GM23248 (cell line): Measurements from ENCODE around the gene CASP14. TPM values are rescaled to one million over a fixed set of nuclear protein-coding genes. Genes with fewer than 3 reads are reported as not detected.

Experiments used
- DNase-seq: peaks from one replicate; pipeline ENCODE4 v3.0.0-alpha.2; 2015
- H2AFZ ChIP-seq: fragments of 200-600 bp; sonication (generic); 2 replicates; pipeline ENCODE4 v1.6.1; 2016; ENCODE audit warnings: antibody characterized with exemption
- H3F3A ChIP-seq: fragments of 200-600 bp; sonication (generic); 2 replicates; pipeline ENCODE4 v1.6.1; 2016; ENCODE audit warnings: mild to moderate bottlenecking, antibody characterized with exemption, mixed run types; ENCODE audit not compliant: insufficient read depth
- H3K27ac ChIP-seq: fragments of 200-600 bp; sonication (generic); 2 replicates; pipeline ENCODE4 v1.5.1; 2016; ENCODE audit warnings: mild to moderate bottlenecking
- H3K27me3 ChIP-seq: fragments of 200-600 bp; sonication (generic); replicated peaks from 2 replicates; pipeline ENCODE4 v1.6.1; 2016; ENCODE audit warnings: mild to moderate bottlenecking; ENCODE audit not compliant: insufficient read depth
- H3K36me3 ChIP-seq: fragments of 200-600 bp; sonication (generic); 2 replicates; pipeline ENCODE4 v1.6.1; 2016; ENCODE audit warnings: low read depth, mild to moderate bottlenecking
- H3K4me1 ChIP-seq: fragments of 200-600 bp; sonication (generic); 2 replicates; pipeline ENCODE4 v1.6.1; 2016; ENCODE audit warnings: mild to moderate bottlenecking; ENCODE audit not compliant: insufficient read depth
- H3K4me2 ChIP-seq: fragments of 200-600 bp; sonication (generic); one replicate; pipeline ENCODE4 v1.6.1; 2016; ENCODE audit warnings: mild to moderate bottlenecking; ENCODE audit not compliant: unreplicated experiment
- H3K4me3 ChIP-seq: fragments of 200-600 bp; sonication (generic); 2 replicates; pipeline ENCODE4 v1.5.1; 2016; ENCODE audit warnings: mild to moderate bottlenecking
- H3K79me2 ChIP-seq: fragments of 200-600 bp; sonication (generic); 2 replicates; pipeline ENCODE4 v1.6.1; 2016; ENCODE audit warnings: mild to moderate bottlenecking; ENCODE audit not compliant: insufficient read depth
- H3K9ac ChIP-seq: fragments of 200-600 bp; sonication (generic); 2 replicates; pipeline ENCODE4 v1.6.1; 2016; ENCODE audit warnings: mild to moderate bottlenecking
- H3K9me2 ChIP-seq: fragments of 200-600 bp; sonication (generic); 2 replicates; pipeline ENCODE4 v1.6.1; 2016; ENCODE audit warnings: mixed run types, mild to moderate bottlenecking, moderate library complexity; ENCODE audit not compliant: insufficient read depth
- H3K9me3 ChIP-seq: fragments of 200-600 bp; sonication (generic); one replicate; pipeline ENCODE4 v1.6.1; 2017; ENCODE audit warnings: low read depth
- H4K20me1 ChIP-seq: fragments of 200-600 bp; sonication (generic); 2 replicates; pipeline ENCODE4 v1.6.0; 2016; ENCODE audit not compliant: insufficient read depth
- EZH2 ChIP-seq: fragments of 200-600 bp; sonication (generic); IDR thresholded peaks from 2 replicates; pipeline ENCODE4 v1.6.1; 2018; ENCODE audit warnings: antibody characterized with exemption, mild to moderate bottlenecking; ENCODE audit not compliant: insufficient read depth, poor library complexity, severe bottlenecking
- EZH2phosphoT487 ChIP-seq: fragments of 200-600 bp; sonication (generic); IDR thresholded peaks from 2 replicates; pipeline ENCODE4 v1.6.1; 2018; ENCODE audit warnings: antibody characterized with exemption, moderate library complexity, mild to moderate bottlenecking, low read depth; ENCODE audit not compliant: insufficient read depth
- WGBS, 2 experiments: methylation state at CpG; one replicate each; pipeline ENCODE4 v1.1.6; 2015 to 2017; ENCODE audit warnings: low lambda C conversion rate in 2 of 2, low coverage in 1 of 2; ENCODE audit errors: missing lambda C conversion rate in 2 of 2; 5-methylcytosine and 5-hydroxymethylcytosine counted together
- in situ Hi-C: fragments of 300-500 bp; cut with MboI; formaldehyde crosslinking; loops from 2 replicates; pipeline ENCODE4 v1.15.0; 2020
- polyA plus RNA-seq: library from polyadenylated mRNA; unstranded; fragments of >200 nt; fragmentation: Nextera tagmentation; extraction: Ambion mirVana; gene quantifications from 2 replicates; pipeline ENCODE4 v1.2.1, GENCODE V29; 2016
- total RNA-seq: library from RNA; depleted of rRNA; stranded (reverse); fragments of >200 nt; shearing (Covaris generic); gene quantifications from 2 replicates; pipeline ENCODE4 v1.2.3, GENCODE V29; 2014; rRNA removed

The CASP14 gene
- total RNA-seq (not detected in 2 replicates), polyA plus RNA-seq (not detected in 2 replicates)

- Histone ChIP-seq H3K4me3 (no peak within 1 kb of the TSS), H3K4me2 (no peak within 1 kb of the TSS), H4K20me1 (no peaks in the 10 kb centered on the region), H3K27me3 (no peaks in the 10 kb centered on the region), H3K36me3 (no peaks in the 10 kb centered on the region), H3K4me1 (no peaks in the 10 kb centered on the region), H3K9me2 (no peaks in the 10 kb centered on the region), H3K9me3 (no peaks in the 10 kb centered on the region), H3K79me2 (no peaks in the 10 kb centered on the region), H3F3A (no peaks in the 10 kb centered on the region), H2AFZ (no peak within 1 kb of the TSS), H3K27ac (no peak within 1 kb of the TSS), H3K9ac (no peak within 1 kb of the TSS)
- DNase-seq, result no peak
- WGBS, 2 experiments, result 51 to 55% methylated on average over 11 of the region's 11 CpGs
- TF ChIP-seq EZH2phosphoT487 (no peak), EZH2 (no peak)
- in situ Hi-C loops, result no loop called here
These were observed at the start of gene CASP14 for GRCh38 chr19:15048885-15049541. Gene CASP14, plus strand, starts transcription at chr19:15049480. Its CDS starts 2,772 bp downstream, at chr19:15052252.

GRCh38 chr19:15008308-15008707 is 41.0 kb upstream of the CASP14 start:
- H3K36me3 ChIP-seq, result no peaks in the 10 kb centered on the region
- H3K4me1 ChIP-seq, result no peaks in the 10 kb centered on the region
- H3K4me3 ChIP-seq, result no peak overlapping the region
- H3F3A ChIP-seq, result no peaks in the 10 kb centered on the region
- no peak overlapping the region for H3K4me2 ChIP-seq
- H3K27ac ChIP-seq, result no peak overlapping the region
- no peaks in the 10 kb centered on the region for H4K20me1 ChIP-seq
- H3K79me2 ChIP-seq, result no peaks in the 10 kb centered on the region
- no peaks in the 10 kb centered on the region for H3K9me2 ChIP-seq
- TF ChIP-seq EZH2 (no peak), EZH2phosphoT487 (no peak)
- no peak for DNase-seq
- no peak overlapping the region for H2AFZ ChIP-seq
- H3K9me3 ChIP-seq, result no peaks in the 10 kb centered on the region
- no peaks in the 10 kb centered on the region for H3K27me3 ChIP-seq
- H3K9ac ChIP-seq, result no peak overlapping the region
- in situ Hi-C loops, result no loop called here

GRCh38 chr19:15010501-15011300 is 38.6 kb upstream of the CASP14 start:
- H3K9ac ChIP-seq, result no peak overlapping the region
- H3K36me3 ChIP-seq, result no peaks in the 10 kb centered on the region
- no peak overlapping the region for H2AFZ ChIP-seq
- DNase-seq, result no peak
- H4K20me1 ChIP-seq, result no peaks in the 10 kb centered on the region
- H3K79me2 ChIP-seq, result no peaks in the 10 kb centered on the region
- no peaks in the 10 kb centered on the region for H3K9me3 ChIP-seq
- no peak for TF ChIP-seq EZH2
- no peak for TF ChIP-seq EZH2phosphoT487
- in situ Hi-C loops, result no loop called here
- no peak overlapping the region for H3K4me2 ChIP-seq
- H3K9me2 ChIP-seq, result no peaks in the 10 kb centered on the region
- H3F3A ChIP-seq, result no peaks in the 10 kb centered on the region
- H3K4me3 ChIP-seq, result no peak overlapping the region
- H3K4me1 ChIP-seq, result no peaks in the 10 kb centered on the region
- no peak overlapping the region for H3K27ac ChIP-seq
- H3K27me3 ChIP-seq, result no peaks in the 10 kb centered on the region
- WGBS, 2 experiments, result 5 to 8% methylated on average over 44 to 65 of the region's 73 CpGs

GRCh38 chr19:15014579-15014978 is 34.7 kb upstream of the CASP14 start:
- DNase-seq, result no peak
- Histone ChIP-seq H4K20me1 (no peaks in the 10 kb centered on the region), H3K4me2 (no peak overlapping the region), H3K9me3 (no peaks in the 10 kb centered on the region), H3K9me2 (no peaks in the 10 kb centered on the region), H2AFZ (no peak overlapping the region), H3K4me3 (no peak overlapping the region), H3K36me3 (no peaks in the 10 kb centered on the region), H3K9ac (no peak overlapping the region), H3K27ac (no peak overlapping the region), H3F3A (no peaks in the 10 kb centered on the region), H3K4me1 (no peaks in the 10 kb centered on the region), H3K79me2 (no peaks in the 10 kb centered on the region), H3K27me3 (no peaks in the 10 kb centered on the region)
- TF ChIP-seq EZH2 (no peak), EZH2phosphoT487 (no peak)
- WGBS, 2 experiments, result 7 to 8% methylated on average over 9 to 11 of the region's 11 CpGs
- in situ Hi-C loops, result no loop called here
